Right renal cortex interstitium (tissue), 3 donors: Measurements from ENCODE around the gene PWWP2A. TPM values are rescaled to one million over a fixed set of nuclear protein-coding genes. Genes with fewer than 3 reads are reported as not detected.

Experiments
- DNase-seq, 3 donors: peaks; one replicate each; pipeline ENCODE4 v3.0.0-alpha.2; 2013; ENCODE audit warnings: low read depth in 3 of 3, low spot score in 2 of 3
- polyA plus RNA-seq, 3 donors: library from polyadenylated mRNA; unstranded; fragments of 120-200 nt; gene quantifications; one replicate each; pipeline ENCODE4 v1.2.1, GENCODE V29; 2013; ENCODE audit not compliant: insufficient read length in 3 of 3

The PWWP2A gene
- polyA plus RNA-seq, 3 donors: 30.4 to 32.6 (median 30.7) TPM

GRCh38 chr5:160133071-160133917 is 14.0 kb upstream of the PWWP2A start:
- no peak for DNase-seq

GRCh38 chr5:160129841-160130240 is 10.6 kb upstream of the PWWP2A start:
- no peak for DNase-seq

DNA sequence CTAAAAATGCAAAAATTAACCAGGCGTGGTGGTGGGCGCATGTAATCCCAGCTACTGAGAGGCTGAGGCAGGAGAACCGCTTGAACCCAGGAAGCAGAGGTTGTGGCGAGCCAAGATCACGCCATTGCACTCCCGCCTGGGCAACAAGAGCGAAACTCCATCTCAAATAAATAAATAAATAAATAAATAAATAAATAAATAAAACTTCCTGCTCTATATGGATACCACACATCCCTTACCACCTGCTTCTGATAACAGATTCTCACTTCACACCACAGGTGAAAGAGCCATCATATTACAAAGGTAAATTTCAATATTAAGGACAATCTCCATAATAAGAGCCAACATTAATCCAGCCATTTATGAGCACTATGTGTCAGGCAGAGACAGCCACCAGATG is 9.4 kb upstream of the PWWP2A start:
- DNase-seq: no peak

DNA sequence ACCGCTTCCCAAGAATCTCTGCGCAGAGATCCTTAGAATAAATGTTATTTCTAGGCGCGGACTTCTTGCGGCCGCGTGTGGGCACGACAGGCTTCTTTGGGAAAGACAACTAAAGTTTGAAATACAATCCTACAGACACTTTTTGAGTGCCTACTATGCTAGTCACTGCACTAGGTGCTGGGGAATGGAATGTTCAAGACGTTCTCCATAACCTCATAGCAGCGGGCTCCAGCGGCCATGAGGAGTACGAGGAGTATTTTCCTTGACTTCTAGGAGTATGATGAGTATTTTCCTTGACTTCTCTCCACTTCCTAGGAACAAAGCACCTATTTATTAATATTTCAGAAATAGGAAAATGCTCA is 636 bp upstream of the PWWP2A start:
- no peak for DNase-seq

DNA sequence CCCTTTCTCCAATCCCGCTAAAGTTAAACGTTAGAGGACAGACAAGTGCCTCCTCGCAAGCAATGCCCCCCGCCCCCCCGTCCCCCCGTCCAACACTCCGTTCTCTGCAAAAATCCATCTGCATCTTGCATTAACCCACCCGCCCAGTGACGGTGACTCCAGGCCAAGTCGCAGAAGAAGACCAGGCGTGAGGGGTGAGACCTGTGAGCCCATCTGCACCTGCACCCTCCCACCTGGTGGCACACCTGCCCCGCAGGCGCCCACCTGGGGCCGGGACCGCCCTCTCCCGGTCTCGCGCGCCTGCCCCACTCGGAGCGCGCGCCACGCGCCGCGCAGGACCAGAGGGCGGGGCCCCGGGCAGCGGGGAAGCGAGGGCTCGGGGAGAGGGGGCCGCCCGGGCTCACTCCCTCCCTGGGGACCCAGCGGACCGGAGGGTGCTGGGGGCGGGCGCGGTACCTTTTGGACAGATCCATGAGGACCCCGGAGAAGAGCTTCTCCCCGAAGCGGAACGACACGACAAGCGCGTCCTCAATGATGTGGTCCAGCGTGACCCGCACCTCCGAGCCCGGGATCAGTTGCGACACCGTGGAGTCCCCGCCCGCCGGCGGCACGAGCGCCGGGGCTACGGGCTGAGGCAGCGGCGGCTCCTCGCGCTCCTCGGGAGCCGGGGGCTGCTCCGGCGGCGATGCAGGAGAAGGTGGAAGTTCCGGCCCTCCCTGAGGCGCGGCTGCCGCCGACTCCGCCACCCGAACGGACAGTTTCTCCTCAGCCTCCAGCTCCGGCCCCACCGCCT is 705 bp downstream of the PWWP2A start:
- DNase-seq: no peak

- no peak for DNase-seq
Observed at GRCh38 chr5:160116991-160117390, 2.3 kb downstream of the PWWP2A start.

- DNase-seq: no peak
Observed at GRCh38 chr5:160108124-160108523, 11.1 kb downstream of the PWWP2A start.

- no peak for DNase-seq
Observed at GRCh38 chr5:160105686-160106360, 13.4 kb downstream of the PWWP2A start.

DNA sequence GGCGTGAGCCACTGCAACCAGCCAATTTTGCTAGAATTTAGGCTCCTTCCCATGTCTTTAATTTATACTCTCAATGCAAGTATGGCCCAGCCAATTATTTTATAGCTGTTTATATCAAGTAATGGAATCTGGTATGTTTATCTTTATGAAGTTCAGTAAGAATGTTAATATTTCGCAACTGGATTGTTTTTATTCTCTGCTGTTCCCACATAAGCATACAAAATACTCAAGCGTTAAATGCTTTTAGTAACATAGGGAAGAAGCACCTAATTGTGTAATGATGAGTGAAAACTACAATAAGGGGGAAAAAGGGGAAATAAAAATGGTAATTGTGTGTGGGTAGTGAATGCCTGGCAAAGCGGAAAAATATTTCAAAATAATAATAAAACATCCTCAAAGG is 21.3 kb downstream of the PWWP2A start:
- DNase-seq: no peak

DNA sequence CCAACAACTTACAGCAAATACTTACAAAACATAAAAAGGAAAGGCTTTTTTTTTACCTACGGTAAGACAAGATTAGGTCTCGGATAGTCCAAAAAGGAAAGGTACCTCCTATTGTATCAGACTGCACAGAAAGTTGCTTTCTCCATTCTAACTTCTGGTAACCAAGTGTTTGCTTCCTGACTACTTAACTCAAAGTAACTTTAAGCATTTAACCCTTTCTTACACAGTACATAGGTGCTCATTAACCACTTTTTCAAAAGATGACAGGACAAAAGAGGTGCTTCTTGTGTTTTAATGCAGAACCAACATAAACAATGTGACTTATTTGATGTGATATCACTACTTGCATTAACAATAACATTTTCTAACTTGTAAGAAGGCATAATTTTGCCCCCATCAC is 23.1 kb downstream of the PWWP2A start:
- DNase-seq: no peak

GRCh38 chr5:160092960-160093707 is 26.1 kb downstream of the PWWP2A start:
- no peak for DNase-seq

- no peak for DNase-seq
Observed at GRCh38 chr5:160092514-160092913, 26.7 kb downstream of the PWWP2A start.

- no peak for DNase-seq
Observed at GRCh38 chr5:160090059-160090458, 29.2 kb downstream of the PWWP2A start.

GRCh38 chr5:160089531-160089930 is 29.7 kb downstream of the PWWP2A start:
- DNase-seq: no peak

DNA sequence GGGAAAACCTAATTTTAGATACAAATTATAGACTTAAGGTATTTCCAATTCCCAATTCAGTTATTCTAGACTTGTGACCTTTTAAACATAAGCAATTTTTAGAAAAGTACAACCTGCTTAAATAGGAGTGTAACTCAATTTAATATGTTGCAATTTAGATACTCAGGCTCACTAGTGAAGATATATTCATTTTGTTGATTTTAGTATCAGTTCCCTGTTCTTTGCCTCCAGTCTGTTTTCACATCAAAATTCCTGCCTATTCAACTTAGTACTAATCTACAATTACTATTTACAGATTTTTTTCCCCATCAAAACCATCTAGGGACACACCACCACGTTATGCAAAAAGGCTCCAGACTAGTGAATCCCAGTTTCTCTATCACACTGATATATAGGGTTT is 30.4 kb downstream of the PWWP2A start:
- DNase-seq: no peak

DNA sequence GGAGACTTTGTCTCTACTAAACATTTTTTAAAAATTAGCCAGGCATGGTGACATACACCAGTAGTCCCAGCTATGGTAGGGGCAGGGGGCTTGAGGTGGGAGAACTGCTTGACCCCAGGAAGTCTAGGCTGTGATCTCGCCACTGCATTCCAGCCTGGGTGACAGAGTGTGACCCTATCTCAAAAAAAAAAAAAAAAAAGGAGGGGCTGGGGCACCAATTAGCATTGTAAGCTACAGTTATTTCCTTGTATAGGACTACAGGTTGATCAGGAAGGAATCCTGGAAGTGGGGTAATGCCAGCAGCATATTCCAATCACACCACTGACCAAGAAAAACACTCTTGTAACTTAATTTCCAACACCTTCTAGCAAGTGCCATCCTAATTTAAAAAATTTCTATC is 32.1 kb downstream of the PWWP2A start:
- no peak for DNase-seq

- DNase-seq: no peak
Observed at GRCh38 chr5:160084144-160084543, 35.1 kb downstream of the PWWP2A start.

- DNase-seq: no peak
Observed at GRCh38 chr5:160083501-160083900, 35.7 kb downstream of the PWWP2A start.

- DNase-seq: peak in 2 of 3 donors; percentile 39 to 45
Observed at GRCh38 chr5:160082614-160083500, 36.4 kb downstream of the PWWP2A start.

DNA sequence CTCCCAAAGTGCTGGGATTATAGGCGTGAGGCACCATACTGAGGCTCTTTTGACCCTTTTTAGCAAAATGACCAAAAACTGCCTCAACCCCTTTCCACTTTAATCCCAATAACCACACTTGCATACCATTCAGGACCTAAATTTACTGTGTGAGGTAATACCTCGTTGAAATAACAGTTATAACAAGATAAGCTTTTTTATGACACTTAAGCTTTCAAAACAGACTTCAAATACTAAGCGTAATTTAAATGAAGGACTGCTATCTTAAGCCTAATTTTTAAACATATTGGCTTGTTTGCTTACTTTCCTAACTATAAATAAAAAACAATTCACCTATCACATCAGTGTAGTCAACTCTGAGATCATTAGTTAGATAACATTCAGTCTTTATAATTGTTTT is 37.8 kb downstream of the PWWP2A start:
- DNase-seq: no peak
